Measurements from ENCODE around the gene DSC1.

DNA sequence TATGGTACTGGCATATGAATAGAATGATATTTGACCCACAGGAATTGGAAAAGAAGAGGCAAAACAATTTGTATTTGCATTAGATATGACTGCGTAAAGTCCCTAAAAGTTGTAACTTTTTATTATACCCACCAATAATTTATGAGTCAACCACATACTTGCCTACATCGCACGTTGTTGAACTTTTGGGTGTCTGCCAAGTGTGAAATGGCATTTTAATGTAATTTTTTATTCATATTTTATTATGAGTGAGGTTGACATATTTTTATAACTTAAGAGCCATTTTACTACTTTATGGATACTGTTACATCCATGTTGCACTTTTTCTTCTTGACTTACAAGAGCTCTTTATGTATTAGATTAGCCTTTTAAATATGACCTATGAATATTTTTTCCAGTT, 65.0 kb downstream of the DSC1 start:
- TF ChIP-seq GATAD2A (CRISPR knock-in tag; IDR thresholded peaks at IDR 0.05) (no peak), EZH2 (conservative IDR thresholded peaks at IDR 0.05; ENCODE audit: low read depth, low read length) (no peak), ATF6 (CRISPR knock-in tag; conservative IDR thresholded peaks at IDR 0.05) (no peak), MBD4 (IDR thresholded peaks at IDR 0.05; ENCODE audit: borderline replicate concordance, low read length) (no peak), CEBPB (IDR thresholded peaks at IDR 0.05; ENCODE audit: borderline replicate concordance, low read depth, low read length) (no peak), POLR2A (IDR thresholded peaks at IDR 0.05; ENCODE audit: insufficient read depth in 1 of 2, low read depth in 2 of 2, low read length in 2 of 2) (no peak), ZNF121 (CRISPR knock-in tag; IDR thresholded peaks at IDR 0.05) (no peak)
- TF ChIP-seq, protein P1, sequence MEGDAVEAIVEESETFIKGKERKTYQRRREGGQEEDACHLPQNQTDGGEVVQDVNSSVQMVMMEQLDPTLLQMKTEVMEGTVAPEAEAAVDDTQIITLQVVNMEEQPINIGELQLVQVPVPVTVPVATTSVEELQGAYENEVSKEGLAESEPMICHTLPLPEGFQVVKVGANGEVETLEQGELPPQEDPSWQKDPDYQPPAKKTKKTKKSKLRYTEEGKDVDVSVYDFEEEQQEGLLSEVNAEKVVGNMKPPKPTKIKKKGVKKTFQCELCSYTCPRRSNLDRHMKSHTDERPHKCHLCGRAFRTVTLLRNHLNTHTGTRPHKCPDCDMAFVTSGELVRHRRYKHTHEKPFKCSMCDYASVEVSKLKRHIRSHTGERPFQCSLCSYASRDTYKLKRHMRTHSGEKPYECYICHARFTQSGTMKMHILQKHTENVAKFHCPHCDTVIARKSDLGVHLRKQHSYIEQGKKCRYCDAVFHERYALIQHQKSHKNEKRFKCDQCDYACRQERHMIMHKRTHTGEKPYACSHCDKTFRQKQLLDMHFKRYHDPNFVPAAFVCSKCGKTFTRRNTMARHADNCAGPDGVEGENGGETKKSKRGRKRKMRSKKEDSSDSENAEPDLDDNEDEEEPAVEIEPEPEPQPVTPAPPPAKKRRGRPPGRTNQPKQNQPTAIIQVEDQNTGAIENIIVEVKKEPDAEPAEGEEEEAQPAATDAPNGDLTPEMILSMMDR (CRISPR knock-in tag; IDR thresholded peaks at IDR 0.05) = no peak

All from HepG2 (cell line).